ENCODE results near the gene RBM44.

Gene RBM44

GRCh38 chr2:237799060-237799428 is 465 bp downstream of the RBM44 start:
- TF ChIP-seq CTCF (IDR thresholded peaks at IDR 0.05; ENCODE audit: borderline replicate concordance, control extremely low read depth, extremely low read depth, insufficient read depth, missing control alignments), result no peak
- in situ Hi-C loops (cut with MboI; ENCODE audit: low sequenced_read_pairs, unreplicated experiment), result no loop called here

GRCh38 chr2:237801466-237801865 is 2.9 kb downstream of the RBM44 start:
- DNase-seq (ENCODE audit: low spot score), result no peak
- in situ Hi-C loops (cut with MboI; ENCODE audit: low sequenced_read_pairs, unreplicated experiment), result no loop called here
- TF ChIP-seq CTCF (IDR thresholded peaks at IDR 0.05; ENCODE audit: borderline replicate concordance, control extremely low read depth, extremely low read depth, insufficient read depth, missing control alignments), result no peak

More at GRCh38 chr2:237799060-237799428, 465 bp downstream of the RBM44 start:
- no peak for DNase-seq (ENCODE audit: low spot score)

GRCh38 chr2:237806334-237806733 is 7.8 kb downstream of the RBM44 start:
- in situ Hi-C loops (cut with MboI; ENCODE audit: low sequenced_read_pairs, unreplicated experiment), result no loop called here
- TF ChIP-seq CTCF (IDR thresholded peaks at IDR 0.05; ENCODE audit: borderline replicate concordance, control extremely low read depth, extremely low read depth, insufficient read depth, missing control alignments), result no peak
- DNase-seq (ENCODE audit: low spot score), result no peak

- no peak for TF ChIP-seq CTCF (IDR thresholded peaks at IDR 0.05; ENCODE audit: borderline replicate concordance, control extremely low read depth, extremely low read depth, insufficient read depth, missing control alignments)
- DNase-seq (ENCODE audit: low spot score), result no peak
- in situ Hi-C loops (cut with MboI; ENCODE audit: low sequenced_read_pairs, unreplicated experiment), result no loop called here
Measured at GRCh38 chr2:237815637-237816036, 17.1 kb downstream of the RBM44 start.

GRCh38 chr2:237816531-237816930 is 18.0 kb downstream of the RBM44 start:
- in situ Hi-C loops (cut with MboI; ENCODE audit: low sequenced_read_pairs, unreplicated experiment), result no loop called here
- no peak for DNase-seq (ENCODE audit: low spot score)

GRCh38 chr2:237818066-237818473 is 19.5 kb downstream of the RBM44 start:
- no peak for DNase-seq (ENCODE audit: low spot score)
- in situ Hi-C loops (cut with MboI; ENCODE audit: low sequenced_read_pairs, unreplicated experiment), result no loop called here
- no peak for TF ChIP-seq CTCF (IDR thresholded peaks at IDR 0.05; ENCODE audit: borderline replicate concordance, control extremely low read depth, extremely low read depth, insufficient read depth, missing control alignments)

More at GRCh38 chr2:237816531-237816930, 18.0 kb downstream of the RBM44 start:
- TF ChIP-seq CTCF (IDR thresholded peaks at IDR 0.05; ENCODE audit: borderline replicate concordance, control extremely low read depth, extremely low read depth, insufficient read depth, missing control alignments), result no peak

- in situ Hi-C loops (cut with MboI; ENCODE audit: low sequenced_read_pairs, unreplicated experiment), result no loop called here
- no peak for TF ChIP-seq CTCF (IDR thresholded peaks at IDR 0.05; ENCODE audit: borderline replicate concordance, control extremely low read depth, extremely low read depth, insufficient read depth, missing control alignments)
- no peak for DNase-seq (ENCODE audit: low spot score)
Measured at GRCh38 chr2:237819231-237819630, 20.7 kb downstream of the RBM44 start.
